ENCODE data around the gene CDIP1. TPM values are rescaled to one million over a fixed set of nuclear protein-coding genes. Genes with fewer than 3 reads are reported as not detected.

The CDIP1 gene
- total RNA-seq, 1 donor from 2014 or later, result 7.9 TPM

DNA sequence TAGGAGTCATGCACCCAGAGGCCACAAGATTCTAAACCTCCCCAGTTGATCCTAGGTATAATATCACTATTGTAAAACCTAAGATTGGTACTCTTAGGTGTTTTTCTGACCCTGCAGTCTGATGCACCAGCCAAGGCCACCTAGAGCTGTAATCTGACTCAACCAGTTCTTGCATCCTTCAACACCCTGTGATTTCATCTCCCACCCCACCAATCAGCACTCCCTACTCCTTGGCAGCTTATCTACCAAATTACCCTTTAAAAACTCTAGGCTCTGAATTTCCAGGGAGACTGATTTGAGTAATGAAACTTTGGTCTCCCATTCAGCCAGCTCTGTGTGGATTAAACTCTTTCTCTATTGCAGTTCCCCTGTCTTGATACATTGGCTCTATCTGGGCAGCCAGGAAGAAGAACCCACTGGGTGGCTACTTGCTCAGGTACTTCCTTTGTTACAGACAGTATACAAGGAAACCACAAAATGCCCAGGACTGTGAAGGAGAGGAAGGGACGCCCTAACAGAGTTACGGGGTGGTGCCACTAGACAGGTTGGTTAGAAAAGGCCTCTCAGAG, 1.2 kb upstream of the CDIP1 start:
- no peak for DNase-seq (ENCODE audit: low spot score)

- no peak for DNase-seq (ENCODE audit: low spot score)
Observed at GRCh38 chr16:4537376-4538343, 913 bp downstream of the CDIP1 start.

DNA sequence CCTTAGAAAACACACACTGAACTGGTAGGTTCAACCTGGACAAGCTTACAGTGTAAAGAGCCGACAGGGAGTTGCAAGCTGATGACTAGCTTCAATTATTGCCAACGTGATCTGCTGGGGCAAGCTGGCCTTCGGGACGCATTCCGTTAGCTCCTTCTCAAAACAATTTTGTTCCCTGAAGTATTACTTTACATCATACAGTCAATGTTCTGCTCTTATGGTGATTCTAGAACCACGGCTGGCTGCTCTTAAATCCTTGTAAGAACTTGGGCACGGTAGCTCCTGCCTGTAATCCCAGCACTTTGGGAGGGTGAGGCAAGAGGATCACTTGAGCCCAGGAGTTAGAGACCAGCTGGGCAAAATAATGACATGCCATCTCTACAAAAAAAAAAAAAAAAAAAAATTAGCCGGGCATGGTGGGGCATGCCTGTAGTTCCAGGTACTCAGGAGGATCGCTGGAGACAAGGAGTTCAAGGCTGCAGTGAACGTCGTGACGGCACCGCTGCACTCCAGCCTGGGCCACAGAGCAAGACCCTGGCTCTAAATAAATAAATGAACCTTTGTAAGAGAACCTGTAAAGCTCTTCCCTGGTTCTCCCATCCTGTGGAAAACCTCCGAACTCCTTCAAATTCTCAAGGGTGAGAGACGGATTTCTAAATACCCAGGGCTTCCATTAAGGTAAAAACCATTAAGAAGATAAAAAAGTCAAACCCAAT, 2.0 kb downstream of the CDIP1 start:
- no peak for DNase-seq (ENCODE audit: low spot score)

DNA sequence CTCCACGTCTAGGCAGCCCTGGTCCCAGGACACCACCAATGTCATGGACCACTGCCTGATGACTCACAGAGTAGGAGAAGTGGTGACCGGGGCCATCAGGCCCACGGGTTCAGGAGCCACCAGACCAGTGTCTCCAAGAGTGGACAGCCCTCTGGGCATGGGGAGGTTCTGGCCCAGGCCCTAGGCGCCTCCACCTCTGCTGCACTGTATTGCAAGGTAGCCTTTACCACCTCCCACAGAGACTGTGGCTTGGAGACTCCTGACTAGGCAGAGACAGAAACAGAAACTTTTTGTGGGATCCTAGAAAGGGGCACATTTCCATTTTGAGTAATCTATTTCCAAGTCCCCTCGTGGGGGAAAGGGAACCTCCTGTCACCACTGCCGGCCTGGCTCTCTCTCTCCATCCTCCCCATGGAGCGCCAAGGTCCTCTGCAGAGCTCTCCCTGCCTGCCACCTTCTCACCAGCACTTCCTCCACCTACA, 2.9 kb downstream of the CDIP1 start:
- no peak for DNase-seq (ENCODE audit: low spot score)

DNA sequence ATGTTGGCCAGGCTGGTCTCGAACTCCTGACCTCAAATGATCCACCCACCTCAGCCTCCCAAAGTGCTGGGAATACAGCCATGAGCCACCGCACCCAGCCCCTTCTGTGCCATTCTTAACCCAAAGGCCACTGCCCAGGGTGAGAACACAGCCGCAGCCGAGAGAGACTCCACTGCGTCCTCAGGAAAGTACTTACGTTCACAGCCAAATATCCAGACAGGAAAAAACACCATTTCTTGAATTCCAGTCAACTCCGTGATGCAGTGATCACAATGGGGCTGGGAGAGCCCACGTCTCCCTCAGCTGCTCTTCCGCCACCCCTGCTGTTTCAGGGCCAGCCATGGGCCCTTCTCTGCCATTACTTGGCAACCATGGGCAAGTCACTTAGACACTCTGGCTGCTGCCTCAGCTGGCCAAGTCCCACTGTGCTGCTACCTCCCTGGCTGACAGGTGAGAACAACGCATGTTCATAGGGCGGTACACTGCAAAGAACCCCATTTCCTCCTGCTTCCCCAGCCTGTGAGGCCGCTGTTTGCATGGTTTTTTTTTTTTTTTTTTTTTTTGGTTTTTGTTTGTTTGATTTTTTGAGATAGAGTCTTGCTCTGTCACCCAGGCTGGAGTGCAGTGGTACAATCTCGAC, 4.3 kb downstream of the CDIP1 start:
- DNase-seq (ENCODE audit: low spot score), result no peak

DNA sequence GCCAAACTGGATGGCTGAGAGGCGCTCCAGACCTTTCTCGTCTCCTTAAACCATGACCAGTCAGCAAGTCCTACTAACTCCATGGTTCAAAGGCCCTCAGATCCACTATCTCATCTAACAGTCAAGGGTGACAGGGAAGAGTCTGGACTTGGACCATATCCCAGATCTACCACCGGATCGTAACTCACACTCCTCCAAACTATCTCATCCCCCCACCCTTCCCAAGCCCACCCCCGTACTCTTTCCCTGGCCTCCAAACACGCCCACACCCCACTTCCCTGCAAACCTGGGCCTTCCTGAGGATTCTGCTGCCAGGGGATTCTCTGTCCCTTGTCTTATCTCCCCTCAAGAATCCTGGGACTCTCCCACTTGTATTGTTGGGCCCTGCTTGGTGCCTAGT, 5.1 kb downstream of the CDIP1 start:
- no peak for DNase-seq (ENCODE audit: low spot score)

GRCh38 chr16:4532238-4532637, 6.3 kb downstream of the CDIP1 start:
- no peak for DNase-seq (ENCODE audit: low spot score)

DNA sequence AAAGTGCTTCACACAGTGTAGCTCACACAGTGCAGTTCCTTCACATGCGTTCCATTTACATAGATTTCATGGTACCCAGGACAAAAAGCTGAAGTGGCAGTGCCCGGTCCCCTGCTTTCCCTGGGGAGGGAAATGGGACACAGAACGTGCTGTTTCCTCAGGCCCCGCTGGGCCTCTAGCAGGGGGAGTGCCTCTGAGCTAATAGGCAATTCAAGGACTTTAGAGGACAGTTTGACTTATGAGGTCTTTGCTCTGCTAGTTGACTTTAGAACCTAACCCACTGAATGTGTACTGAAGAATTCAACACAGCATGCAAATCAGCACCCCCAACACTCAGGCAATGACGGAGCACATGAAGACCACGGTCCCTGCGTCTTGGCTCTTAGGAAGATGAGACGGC, 6.8 kb downstream of the CDIP1 start:
- DNase-seq (ENCODE audit: low spot score), result no peak

- peak; percentile 34 for DNase-seq (ENCODE audit: low spot score)
Observed at GRCh38 chr16:4529085-4530060, 9.2 kb downstream of the CDIP1 start.

- DNase-seq (ENCODE audit: low spot score), result peak; percentile 26
Observed at GRCh38 chr16:4525634-4526277, 12.8 kb downstream of the CDIP1 start.

- DNase-seq (ENCODE audit: low spot score), result peak; percentile 69
Observed at GRCh38 chr16:4525069-4525468, 13.5 kb downstream of the CDIP1 start.

DNA sequence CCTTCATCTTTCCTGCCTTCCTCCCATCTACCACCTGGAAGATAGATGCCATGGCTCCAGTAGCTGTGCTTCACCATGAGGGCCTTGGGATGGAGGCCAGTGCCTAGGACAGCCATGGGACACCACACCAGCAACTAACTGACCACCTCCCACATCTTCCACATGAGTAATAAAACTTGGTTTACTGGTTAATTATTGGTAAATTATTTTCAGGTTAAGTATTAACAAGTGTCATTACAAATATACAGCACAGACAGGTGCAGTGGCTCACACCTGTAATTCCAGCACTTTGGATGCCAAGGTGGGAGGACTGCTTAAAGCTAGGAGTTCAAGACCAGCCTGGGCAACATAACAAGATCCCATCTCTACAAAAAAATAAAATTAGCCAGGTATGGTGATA, 14.0 kb downstream of the CDIP1 start:
- no peak for DNase-seq (ENCODE audit: low spot score)

GRCh38 chr16:4523686-4524085, 14.9 kb downstream of the CDIP1 start:
- no peak for DNase-seq (ENCODE audit: low spot score)

- peak; percentile 94 for DNase-seq (ENCODE audit: low spot score)
Observed at GRCh38 chr16:4522051-4522581, 16.5 kb downstream of the CDIP1 start.

GRCh38 chr16:4520913-4521312, 17.7 kb downstream of the CDIP1 start:
- DNase-seq (ENCODE audit: low spot score), result no peak

DNA sequence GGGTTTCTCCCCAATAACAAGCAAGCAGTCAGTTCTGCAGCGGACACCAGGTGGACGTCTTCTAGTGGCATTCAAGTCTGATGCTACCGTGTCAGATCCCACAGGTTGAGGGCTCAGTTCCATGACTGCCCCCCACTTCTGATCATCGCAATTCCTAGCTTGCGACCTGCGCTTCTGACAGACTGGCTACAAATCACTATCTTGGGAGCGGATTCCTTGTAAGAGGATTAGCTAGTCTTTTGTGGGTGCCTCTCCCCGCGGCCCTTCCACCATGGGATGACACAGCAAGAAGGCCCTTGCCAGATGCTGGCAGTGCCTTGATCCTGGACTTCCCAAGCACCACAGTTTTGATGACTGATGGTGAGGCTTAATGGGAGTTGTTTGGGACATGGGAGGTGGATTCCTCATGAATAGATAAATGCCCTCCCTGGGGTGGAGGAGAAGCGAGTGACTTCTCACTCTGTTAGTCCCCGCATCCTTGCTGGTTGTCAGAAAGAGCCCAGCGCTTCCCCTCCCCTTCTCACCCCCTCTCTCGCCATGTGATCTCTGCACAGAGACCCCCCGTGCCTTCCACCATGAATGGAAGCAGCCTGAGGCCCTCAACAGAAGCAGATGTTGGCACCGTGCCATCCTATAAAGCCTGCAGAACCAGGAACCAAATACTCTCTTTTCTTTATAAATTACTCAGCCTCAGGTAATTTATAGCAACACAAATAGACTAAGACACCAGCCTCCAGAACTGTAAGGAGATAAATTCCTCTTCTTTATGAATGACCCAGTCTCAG, 19.1 kb downstream of the CDIP1 start:
- no peak for DNase-seq (ENCODE audit: low spot score)

GRCh38 chr16:4517812-4518680, 20.5 kb downstream of the CDIP1 start:
- peak; percentile 38 for DNase-seq (ENCODE audit: low spot score)

Data from umbilical cord (tissue), 2 donors.